ENCODE measurements around the gene MAGI2.

MAGI2 gene

GRCh38 chr7:79453558-79454360, at the start of gene MAGI2:
MAGI2 (minus strand) TSS chr7:79453667; CDS start chr7:79453320, 347 bp downstream.
- no peak for DNase-seq

DNA sequence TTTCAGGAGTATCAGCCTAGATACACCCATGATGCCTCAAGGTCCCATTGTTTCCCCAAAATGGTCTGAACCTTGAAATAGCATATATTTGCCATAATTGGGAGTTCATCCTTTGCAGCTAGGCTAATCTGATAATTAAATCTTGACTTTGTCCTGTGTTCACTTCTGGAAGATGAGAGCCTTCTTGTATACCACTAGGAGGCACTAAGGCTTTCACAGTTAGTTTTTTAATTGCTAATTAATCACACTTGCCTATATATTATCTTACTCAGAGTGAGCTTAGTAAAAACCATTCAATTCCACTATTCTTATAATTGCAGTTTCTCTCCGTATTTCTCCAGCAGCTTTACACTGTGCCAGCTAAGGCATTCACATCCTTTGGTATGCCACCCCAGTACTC, 48.7 kb upstream of the MAGI2 start:
- DNase-seq: no peak

- DNase-seq: no peak
Observed at GRCh38 chr7:79500759-79501158, 47.3 kb upstream of the MAGI2 start.

- no peak for DNase-seq
Observed at GRCh38 chr7:79497728-79498127, 44.3 kb upstream of the MAGI2 start.

GRCh38 chr7:79495544-79496272, 42.2 kb upstream of the MAGI2 start:
- no peak for DNase-seq

- DNase-seq: no peak
Observed at GRCh38 chr7:79494046-79494445, 40.6 kb upstream of the MAGI2 start.

DNA sequence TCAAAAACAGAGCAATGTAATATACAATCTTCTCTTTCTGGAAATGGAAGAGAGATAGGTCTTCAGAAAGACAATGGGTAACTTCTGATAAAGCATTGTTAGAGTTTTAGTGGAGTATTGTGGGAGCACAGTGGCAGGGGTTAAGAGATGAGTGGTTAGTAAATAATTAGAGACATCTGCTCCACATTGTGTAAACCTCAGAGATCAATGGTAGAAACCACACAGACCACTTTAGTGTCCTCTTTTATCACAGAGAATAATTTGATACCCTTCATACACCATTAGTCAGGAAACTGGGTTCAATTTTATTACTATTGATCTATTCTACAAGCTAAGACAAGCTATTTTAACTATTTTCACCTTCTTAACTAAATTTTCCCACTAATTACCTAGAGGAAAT, 35.9 kb upstream of the MAGI2 start:
- peak; percentile 36 for DNase-seq

GRCh38 chr7:79478386-79478785, 24.9 kb upstream of the MAGI2 start:
- DNase-seq: no peak

GRCh38 chr7:79475455-79475854, 22.0 kb upstream of the MAGI2 start:
- DNase-seq: no peak

GRCh38 chr7:79471699-79472098, 18.2 kb upstream of the MAGI2 start:
- DNase-seq: no peak

GRCh38 chr7:79471283-79471682, 17.8 kb upstream of the MAGI2 start:
- DNase-seq: no peak

DNA sequence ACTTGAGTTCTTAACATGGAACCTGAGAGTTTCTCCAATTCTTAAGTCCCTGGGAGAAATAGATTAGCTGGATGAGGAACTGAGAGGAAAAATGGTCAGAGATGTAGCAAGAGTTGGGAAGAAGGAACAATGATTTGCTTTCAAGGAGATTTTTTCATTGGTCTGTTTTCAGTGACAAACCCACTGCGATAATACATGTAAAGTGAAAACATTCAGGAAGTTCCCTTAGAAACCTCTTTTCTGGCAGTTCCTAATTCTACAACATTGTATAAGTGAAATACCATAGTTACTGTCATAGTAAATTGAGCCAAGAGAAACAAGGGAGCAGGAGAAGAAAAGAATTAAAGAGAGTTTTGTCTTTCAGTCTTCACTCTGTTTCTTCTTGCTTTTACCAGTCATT, 12.1 kb upstream of the MAGI2 start:
- DNase-seq: no peak

- no peak for DNase-seq
Observed at GRCh38 chr7:79464051-79464450, 10.6 kb upstream of the MAGI2 start.

- no peak for DNase-seq
Observed at GRCh38 chr7:79462390-79462789, 8.9 kb upstream of the MAGI2 start.

DNA sequence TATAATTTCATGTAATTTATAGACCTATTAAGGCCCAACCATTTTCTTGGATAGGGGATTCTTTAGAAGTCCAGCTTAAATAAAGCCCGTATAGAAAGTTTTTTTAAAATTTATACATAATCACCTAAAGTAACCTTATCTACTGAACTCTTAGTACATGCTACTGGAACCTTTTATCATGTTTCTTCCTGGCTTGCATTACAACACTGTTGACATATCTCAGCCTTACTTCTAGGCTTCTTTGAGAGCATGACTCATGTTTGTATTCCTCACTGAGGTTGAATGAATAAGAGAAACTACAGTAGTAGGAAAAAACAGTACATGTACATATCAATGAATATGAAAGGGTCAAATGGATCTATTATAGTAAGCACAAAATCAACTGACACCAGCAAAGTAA, 8.2 kb upstream of the MAGI2 start:
- no peak for DNase-seq

DNA sequence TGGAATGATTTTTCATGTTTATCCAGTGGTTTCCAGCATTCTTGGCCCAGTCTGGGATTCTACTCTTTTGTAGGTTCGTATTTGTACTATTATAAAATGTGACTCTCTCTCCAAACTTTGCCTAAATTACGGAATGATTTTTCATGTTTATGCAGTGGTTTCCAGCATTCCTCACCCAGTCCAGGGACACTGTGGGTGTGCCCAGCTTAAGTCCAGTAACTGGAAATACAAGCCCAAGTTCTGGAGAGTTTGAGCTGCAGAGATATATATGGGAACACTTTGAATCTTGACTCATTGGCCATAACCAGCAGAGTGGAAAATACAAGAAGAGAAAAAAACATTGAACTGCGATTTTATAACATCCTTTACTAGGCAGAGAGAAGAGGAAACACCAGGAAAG, 5.9 kb upstream of the MAGI2 start:
- no peak for DNase-seq

GRCh38 chr7:79458796-79459195, 5.3 kb upstream of the MAGI2 start:
- DNase-seq: no peak

GRCh38 chr7:79455173-79455790, 1.8 kb upstream of the MAGI2 start:
- DNase-seq: no peak

DNA sequence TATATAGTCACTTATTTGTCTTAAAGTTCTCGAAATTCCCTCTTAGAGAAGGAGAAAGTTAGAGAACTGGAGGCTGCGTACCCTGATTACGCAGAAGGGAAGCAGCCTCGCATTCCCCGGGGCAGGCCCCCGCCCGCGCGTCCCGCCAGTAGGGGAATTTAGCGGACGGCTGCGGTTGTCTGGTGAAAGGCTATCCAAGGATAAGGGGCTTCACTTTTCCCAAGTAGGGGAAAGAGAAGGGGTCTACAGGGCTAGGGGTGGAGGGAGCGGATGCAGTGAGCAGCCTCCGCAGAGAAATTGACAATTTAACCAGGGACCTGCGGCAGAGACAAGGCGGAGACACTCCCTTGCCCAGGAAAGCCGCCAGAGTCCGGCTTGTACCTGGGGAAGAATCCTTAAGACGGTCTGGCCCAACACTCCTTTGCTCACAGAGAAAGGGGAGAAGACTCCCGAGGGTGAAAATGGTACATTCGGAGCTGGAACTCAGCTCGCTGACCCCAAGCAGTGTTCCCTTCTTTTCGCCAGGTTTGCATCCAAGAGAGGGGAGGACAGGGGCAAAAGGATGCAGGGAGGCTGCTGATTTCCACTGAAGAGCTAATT, 994 bp upstream of the MAGI2 start:
- DNase-seq: no peak

GRCh38 chr7:79453266-79453557, 255 bp downstream of the MAGI2 start:
- DNase-seq: no peak

GRCh38 chr7:79452495-79453265, 787 bp downstream of the MAGI2 start:
- no peak for DNase-seq

GRCh38 chr7:79452032-79452494, 1.4 kb downstream of the MAGI2 start:
- no peak for DNase-seq

DNA sequence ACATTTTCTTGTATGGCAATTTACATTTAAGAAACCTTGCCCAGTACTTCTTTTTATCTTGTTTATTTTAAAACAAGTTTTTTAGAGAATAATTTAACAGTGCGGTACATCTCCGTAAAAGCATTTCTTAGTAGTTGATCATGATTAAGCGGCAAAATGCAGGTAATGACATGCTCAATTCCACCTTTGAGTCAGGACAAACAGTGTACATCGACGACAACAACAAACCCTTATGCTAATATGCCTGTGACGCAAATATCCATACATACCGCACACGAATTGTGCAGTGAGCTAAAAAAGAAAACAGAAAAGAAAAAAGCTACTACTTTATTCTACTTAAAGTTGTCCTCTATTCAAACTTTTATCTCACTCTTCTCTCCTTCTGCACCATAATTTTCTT, 1.9 kb downstream of the MAGI2 start:
- no peak for DNase-seq
